ENCODE measurements around the gene RPS14. TPM values are rescaled to one million over a fixed set of nuclear protein-coding genes. Genes with fewer than 3 reads are reported as not detected.
A peak's percentile ranks its signal among the peaks of the same experiment; 100 is the strongest.

RPS14 gene
- total and polyA plus RNA-seq, 12 donors: 984 to 4,233 (median 1,252) TPM

DNA sequence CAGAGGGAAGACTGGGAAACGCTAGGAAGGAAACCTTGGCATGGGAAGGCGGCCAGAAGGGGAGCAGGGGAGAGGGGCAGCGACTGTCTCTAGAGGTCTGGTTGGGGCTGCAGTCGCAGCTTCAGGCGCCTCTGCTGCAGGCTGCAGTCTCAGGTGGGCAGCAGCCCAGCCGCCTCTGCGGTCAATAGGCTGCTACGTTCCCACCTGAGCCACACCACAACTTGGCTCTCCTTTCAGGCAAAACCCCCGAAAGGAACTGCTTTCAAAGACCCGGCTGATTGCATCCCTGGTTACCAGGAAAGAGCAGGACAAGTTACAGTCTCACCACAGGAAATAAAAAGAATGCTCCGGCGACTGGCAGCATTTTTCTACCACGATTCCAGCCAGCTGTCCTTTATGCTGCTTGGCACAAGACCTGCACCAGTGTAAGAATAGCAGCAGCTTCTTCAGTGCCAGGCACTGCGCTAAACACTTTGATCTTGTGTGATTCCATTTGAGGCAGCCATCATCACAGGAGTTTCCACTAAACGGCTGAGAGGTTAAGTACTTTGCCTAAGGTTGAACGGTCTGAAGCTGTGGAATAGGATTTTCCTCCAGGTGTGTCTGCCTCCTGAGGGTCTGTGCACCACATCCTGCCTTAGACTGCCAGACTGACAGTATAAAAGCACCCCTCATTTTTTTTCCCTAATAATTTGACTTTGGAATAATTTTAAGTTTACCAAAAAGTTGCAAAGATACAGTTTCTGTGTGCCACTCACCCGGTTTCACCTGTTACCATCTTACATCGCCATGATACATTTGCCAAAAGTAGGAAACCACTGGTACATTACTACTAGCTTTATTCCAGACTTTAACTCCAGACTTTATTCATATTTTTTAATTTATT is 7.5 kb downstream of the RPS14 start:
- peak; percentile 68 to 85 (median 75) for ATAC-seq
- no peaks in the 10 kb centered on the region for H3K9me3 ChIP-seq
- H3K27ac ChIP-seq: peak overlapping the region; percentile 9 to 79 (median 64)
- WGBS, 2 donors: 36 to 52% methylated on average over 18 of the region's 18 CpGs
- intact Hi-C loops (cut with DNase I): no loop called here
- H3K4me1 ChIP-seq: peaks cover 0 to 24% (median 16%) of the 10 kb centered on the region in 9 donors
- peaks cover 0 to 63% (median 41%) of the 10 kb centered on the region in 9 donors for H3K36me3 ChIP-seq
- H3K4me3 ChIP-seq: peak overlapping the region in 1 of 10 donors; percentile 24
- H3K27me3 ChIP-seq: no peaks in the 10 kb centered on the region
- peak in 1 of 2 donors; percentile 32 for DNase-seq
- TF ChIP-seq, protein P1, sequence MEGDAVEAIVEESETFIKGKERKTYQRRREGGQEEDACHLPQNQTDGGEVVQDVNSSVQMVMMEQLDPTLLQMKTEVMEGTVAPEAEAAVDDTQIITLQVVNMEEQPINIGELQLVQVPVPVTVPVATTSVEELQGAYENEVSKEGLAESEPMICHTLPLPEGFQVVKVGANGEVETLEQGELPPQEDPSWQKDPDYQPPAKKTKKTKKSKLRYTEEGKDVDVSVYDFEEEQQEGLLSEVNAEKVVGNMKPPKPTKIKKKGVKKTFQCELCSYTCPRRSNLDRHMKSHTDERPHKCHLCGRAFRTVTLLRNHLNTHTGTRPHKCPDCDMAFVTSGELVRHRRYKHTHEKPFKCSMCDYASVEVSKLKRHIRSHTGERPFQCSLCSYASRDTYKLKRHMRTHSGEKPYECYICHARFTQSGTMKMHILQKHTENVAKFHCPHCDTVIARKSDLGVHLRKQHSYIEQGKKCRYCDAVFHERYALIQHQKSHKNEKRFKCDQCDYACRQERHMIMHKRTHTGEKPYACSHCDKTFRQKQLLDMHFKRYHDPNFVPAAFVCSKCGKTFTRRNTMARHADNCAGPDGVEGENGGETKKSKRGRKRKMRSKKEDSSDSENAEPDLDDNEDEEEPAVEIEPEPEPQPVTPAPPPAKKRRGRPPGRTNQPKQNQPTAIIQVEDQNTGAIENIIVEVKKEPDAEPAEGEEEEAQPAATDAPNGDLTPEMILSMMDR (IDR thresholded peaks at IDR 0.05): no peak

DNA sequence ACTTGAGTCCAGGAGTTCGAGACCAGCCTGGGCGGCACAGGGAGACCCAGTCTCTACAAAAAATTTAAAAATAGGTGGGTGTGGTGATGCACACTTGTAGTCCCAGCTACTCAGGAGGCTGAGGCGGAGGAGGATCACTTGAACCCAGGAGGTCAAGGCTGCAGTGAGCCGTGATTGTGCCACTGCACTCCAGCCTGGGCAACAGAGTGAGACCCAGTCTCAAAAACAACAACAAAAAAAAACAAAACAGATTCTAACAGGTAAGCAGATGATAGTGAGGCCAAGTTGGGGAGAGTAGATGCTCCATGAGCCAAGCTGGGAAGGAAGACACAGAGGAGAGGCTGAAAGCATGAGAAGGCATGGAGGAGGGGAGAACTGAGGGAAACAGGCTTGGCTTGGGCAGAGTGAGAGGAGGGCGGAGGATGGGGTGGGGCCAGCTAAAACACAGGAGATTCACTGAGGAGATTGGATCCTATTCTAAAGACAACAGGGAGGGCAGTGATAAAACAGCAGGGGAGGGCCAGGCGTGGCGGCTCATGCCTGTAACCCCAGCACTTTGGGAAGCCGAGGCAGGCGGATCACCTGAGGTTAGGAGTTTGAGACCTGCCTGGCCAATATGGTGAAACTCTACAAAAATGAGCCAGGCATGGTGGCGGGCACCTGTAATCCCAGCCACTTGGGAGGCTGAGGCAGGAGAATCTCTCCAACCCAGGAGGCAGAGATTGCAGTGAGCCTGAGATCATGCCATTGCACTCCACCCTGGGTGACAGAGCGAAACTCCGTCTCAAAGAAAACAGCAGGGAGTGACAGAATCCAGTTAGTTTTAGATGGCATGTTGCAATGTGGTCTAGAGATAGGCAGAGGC is 8.4 kb downstream of the RPS14 start:
- peak in 3 of 8 donors; percentile 2 to 16 (median 4) for ATAC-seq
- intact Hi-C loops (cut with DNase I): no loop called here

DNA sequence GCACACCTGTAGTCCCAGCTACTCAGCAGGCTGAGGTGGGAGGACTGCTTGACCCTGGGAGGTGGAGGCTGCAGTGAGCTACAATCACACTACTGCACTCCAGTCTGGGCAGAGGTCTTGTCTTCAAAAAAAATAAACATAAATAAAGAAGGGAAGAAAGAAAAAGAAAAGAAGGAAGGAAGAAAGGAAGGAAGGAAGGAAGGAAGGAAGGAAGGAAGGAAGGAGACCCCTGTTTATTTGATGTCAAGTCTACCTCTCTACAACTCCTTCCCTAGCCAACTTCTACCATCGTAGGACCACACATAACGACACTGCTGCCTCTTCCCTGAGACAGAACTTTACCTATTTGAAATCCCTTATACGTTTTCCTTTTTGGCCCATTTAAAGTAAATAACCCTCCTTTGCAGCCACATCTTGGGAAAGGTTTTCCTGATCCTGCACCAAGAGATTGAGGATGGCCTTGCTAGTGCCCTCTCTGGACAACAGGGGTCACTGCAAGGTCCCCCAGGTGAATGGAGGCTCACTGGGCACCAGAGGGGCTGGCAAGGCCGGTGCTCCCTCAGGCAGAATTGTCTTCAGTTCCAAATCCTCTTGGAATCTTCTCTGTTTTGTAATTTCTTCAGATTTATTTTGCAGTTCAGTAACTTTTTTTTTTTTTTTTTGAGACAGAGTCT is 10.5 kb downstream of the RPS14 start:
- peaks cover 0 to 32% (median 11%) of the 10 kb centered on the region in 9 donors for H3K36me3 ChIP-seq
- intact Hi-C loops (cut with DNase I): loop anchor here in 9 of 10 donors (5.0 to 10.0 kb wide), 6 partner anchors 37 to 304 kb away; partner anchors contain the start of genes CDX1 (in 1 of the 9) and TCOF1 (in 1 of the 9)
- ATAC-seq (no peak), DNase-seq (no peak)
- no peaks in the 10 kb centered on the region for H3K27me3 ChIP-seq
- no peaks in the 10 kb centered on the region for H3K9me3 ChIP-seq
- WGBS, 2 donors: 50 to 52% methylated on average over 4 of the region's 4 CpGs
- no peak overlapping the region for H3K27ac ChIP-seq
- TF ChIP-seq, protein P1 (IDR thresholded peaks at IDR 0.05): peak in 8 of 9 donors; percentile 32 to 70 (median 53)
- H3K4me3 ChIP-seq: no peak overlapping the region
- peaks cover 0 to 24% (median 14%) of the 10 kb centered on the region in 9 donors for H3K4me1 ChIP-seq

More for the DNA sequence above, 8.4 kb downstream of the RPS14 start:
- Histone ChIP-seq H3K9me3 (no peaks in the 10 kb centered on the region), H3K27ac (peak overlapping the region in 9 of 10 donors; percentile 37 to 79 (median 65)), H3K27me3 (no peaks in the 10 kb centered on the region), H3K4me1 (peaks cover 0 to 19% (median 13%) of the 10 kb centered on the region in 9 donors), H3K36me3 (peaks cover 0 to 54% (median 33%) of the 10 kb centered on the region in 9 donors), H3K4me3 (peak overlapping the region in 1 of 10 donors; percentile 24)
- TF ChIP-seq, protein P1 (IDR thresholded peaks at IDR 0.05): no peak
- no peak for DNase-seq
- 88 to 91% methylated on average over 12 of the region's 12 CpGs for WGBS, 2 donors
